Measurements from ENCODE around the gene LGR4. TPM values are rescaled to one million over a fixed set of nuclear protein-coding genes. Genes with fewer than 3 reads are reported as not detected.

The LGR4 gene
- total and polyA plus RNA-seq, 2 experiments from 2014 or later: 22.6 to 99.6 TPM

DNA sequence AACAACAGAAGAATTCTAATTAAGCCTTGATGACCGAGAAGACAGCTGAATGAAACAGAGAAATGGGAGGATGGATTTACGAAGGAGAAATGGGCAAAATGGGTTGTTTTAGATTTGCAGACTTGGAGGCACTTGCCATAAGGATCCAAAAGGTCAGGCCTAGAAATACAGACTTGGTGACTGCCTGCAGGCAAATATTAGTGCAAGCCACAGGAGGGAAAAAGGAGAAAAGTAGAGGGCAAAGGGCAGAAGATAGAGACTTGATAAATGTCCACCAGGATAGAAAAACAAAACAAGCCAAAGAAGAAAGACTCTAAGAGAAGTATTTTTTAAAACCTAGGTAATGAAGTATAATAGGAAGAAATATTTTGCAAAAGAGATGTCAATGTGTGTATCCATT is 122.7 kb downstream of the LGR4 start (continued):
- TF ChIP-seq, protein P1, sequence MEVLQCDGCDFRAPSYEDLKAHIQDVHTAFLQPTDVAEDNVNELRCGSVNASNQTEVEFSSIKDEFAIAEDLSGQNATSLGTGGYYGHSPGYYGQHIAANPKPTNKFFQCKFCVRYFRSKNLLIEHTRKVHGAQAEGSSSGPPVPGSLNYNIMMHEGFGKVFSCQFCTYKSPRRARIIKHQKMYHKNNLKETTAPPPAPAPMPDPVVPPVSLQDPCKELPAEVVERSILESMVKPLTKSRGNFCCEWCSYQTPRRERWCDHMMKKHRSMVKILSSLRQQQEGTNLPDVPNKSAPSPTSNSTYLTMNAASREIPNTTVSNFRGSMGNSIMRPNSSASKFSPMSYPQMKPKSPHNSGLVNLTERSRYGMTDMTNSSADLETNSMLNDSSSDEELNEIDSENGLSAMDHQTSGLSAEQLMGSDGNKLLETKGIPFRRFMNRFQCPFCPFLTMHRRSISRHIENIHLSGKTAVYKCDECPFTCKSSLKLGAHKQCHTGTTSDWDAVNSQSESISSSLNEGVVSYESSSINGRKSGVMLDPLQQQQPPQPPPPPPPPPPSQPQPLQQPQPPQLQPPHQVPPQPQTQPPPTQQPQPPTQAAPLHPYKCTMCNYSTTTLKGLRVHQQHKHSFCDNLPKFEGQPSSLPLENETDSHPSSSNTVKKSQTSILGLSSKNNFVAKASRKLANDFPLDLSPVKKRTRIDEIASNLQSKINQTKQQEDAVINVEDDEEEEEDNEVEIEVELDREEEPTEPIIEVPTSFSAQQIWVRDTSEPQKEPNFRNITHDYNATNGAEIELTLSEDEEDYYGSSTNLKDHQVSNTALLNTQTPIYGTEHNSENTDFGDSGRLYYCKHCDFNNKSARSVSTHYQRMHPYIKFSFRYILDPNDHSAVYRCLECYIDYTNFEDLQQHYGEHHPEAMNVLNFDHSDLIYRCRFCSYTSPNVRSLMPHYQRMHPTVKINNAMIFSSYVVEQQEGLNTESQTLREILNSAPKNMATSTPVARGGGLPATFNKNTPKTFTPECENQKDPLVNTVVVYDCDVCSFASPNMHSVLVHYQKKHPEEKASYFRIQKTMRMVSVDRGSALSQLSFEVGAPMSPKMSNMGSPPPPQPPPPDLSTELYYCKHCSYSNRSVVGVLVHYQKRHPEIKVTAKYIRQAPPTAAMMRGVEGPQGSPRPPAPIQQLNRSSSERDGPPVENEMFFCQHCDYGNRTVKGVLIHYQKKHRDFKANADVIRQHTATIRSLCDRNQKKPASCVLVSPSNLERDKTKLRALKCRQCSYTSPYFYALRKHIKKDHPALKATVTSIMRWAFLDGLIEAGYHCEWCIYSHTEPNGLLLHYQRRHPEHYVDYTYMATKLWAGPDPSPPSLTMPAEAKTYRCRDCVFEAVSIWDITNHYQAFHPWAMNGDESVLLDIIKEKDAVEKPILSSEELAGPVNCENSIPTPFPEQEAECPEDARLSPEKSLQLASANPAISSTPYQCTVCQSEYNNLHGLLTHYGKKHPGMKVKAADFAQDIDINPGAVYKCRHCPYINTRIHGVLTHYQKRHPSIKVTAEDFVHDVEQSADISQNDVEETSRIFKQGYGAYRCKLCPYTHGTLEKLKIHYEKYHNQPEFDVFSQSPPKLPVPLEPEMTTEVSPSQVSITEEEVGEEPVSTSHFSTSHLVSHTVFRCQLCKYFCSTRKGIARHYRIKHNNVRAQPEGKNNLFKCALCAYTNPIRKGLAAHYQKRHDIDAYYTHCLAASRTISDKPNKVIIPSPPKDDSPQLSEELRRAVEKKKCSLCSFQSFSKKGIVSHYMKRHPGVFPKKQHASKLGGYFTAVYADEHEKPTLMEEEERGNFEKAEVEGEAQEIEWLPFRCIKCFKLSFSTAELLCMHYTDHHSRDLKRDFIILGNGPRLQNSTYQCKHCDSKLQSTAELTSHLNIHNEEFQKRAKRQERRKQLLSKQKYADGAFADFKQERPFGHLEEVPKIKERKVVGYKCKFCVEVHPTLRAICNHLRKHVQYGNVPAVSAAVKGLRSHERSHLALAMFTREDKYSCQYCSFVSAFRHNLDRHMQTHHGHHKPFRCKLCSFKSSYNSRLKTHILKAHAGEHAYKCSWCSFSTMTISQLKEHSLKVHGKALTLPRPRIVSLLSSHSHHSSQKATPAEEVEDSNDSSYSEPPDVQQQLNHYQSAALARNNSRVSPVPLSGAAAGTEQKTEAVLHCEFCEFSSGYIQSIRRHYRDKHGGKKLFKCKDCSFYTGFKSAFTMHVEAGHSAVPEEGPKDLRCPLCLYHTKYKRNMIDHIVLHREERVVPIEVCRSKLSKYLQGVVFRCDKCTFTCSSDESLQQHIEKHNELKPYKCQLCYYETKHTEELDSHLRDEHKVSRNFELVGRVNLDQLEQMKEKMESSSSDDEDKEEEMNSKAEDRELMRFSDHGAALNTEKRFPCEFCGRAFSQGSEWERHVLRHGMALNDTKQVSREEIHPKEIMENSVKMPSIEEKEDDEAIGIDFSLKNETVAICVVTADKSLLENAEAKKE (CRISPR knock-in tag; IDR thresholded peaks at IDR 0.05): no peak
- no peak for TF ChIP-seq JUNB (IDR thresholded peaks at IDR 0.05; ENCODE audit: unreplicated experiment)
- TF ChIP-seq POLR2AphosphoS5 (IDR thresholded peaks at IDR 0.05; ENCODE audit: low read depth): no peak
- TF ChIP-seq, protein P2, sequence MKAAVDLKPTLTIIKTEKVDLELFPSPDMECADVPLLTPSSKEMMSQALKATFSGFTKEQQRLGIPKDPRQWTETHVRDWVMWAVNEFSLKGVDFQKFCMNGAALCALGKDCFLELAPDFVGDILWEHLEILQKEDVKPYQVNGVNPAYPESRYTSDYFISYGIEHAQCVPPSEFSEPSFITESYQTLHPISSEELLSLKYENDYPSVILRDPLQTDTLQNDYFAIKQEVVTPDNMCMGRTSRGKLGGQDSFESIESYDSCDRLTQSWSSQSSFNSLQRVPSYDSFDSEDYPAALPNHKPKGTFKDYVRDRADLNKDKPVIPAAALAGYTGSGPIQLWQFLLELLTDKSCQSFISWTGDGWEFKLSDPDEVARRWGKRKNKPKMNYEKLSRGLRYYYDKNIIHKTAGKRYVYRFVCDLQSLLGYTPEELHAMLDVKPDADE (IDR thresholded peaks at IDR 0.05): no peak
- no peak for TF ChIP-seq CREB1 (CRISPR knock-in tag; IDR thresholded peaks at IDR 0.05; ENCODE audit: low read depth)
- no peak for TF ChIP-seq STAT1 (IDR thresholded peaks at IDR 0.05; ENCODE audit: unreplicated experiment)
- TF ChIP-seq, protein P3, sequence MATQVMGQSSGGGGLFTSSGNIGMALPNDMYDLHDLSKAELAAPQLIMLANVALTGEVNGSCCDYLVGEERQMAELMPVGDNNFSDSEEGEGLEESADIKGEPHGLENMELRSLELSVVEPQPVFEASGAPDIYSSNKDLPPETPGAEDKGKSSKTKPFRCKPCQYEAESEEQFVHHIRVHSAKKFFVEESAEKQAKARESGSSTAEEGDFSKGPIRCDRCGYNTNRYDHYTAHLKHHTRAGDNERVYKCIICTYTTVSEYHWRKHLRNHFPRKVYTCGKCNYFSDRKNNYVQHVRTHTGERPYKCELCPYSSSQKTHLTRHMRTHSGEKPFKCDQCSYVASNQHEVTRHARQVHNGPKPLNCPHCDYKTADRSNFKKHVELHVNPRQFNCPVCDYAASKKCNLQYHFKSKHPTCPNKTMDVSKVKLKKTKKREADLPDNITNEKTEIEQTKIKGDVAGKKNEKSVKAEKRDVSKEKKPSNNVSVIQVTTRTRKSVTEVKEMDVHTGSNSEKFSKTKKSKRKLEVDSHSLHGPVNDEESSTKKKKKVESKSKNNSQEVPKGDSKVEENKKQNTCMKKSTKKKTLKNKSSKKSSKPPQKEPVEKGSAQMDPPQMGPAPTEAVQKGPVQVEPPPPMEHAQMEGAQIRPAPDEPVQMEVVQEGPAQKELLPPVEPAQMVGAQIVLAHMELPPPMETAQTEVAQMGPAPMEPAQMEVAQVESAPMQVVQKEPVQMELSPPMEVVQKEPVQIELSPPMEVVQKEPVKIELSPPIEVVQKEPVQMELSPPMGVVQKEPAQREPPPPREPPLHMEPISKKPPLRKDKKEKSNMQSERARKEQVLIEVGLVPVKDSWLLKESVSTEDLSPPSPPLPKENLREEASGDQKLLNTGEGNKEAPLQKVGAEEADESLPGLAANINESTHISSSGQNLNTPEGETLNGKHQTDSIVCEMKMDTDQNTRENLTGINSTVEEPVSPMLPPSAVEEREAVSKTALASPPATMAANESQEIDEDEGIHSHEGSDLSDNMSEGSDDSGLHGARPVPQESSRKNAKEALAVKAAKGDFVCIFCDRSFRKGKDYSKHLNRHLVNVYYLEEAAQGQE (IDR thresholded peaks at IDR 0.05; ENCODE audit: unreplicated experiment): no peak
- no peak for TF ChIP-seq EZH2phosphoT487 (IDR thresholded peaks at IDR 0.05; ENCODE audit: unreplicated experiment)
- no peak for TF ChIP-seq ZNF331 (CRISPR knock-in tag; IDR thresholded peaks at IDR 0.05; ENCODE audit: low read depth)
- TF ChIP-seq ZNF114 (CRISPR knock-in tag; IDR thresholded peaks at IDR 0.05): no peak
- TF ChIP-seq EZH2 (IDR thresholded peaks at IDR 0.05; ENCODE audit: low read depth, unreplicated experiment): no peak

Data from GM23338 (cell line).